HT1080 (cell line): Measurements from ENCODE around the gene PRR20A. TPM values are rescaled to one million over a fixed set of nuclear protein-coding genes. Genes with fewer than 3 reads are reported as not detected.
"Not testable (repeated sequence)": the region's sequence is repeated elsewhere in the genome, so short reads cannot be mapped to it uniquely, and the experiment has no call there.

Experiments used
- DNase-seq: peaks from one replicate; pipeline ENCODE4 v3.0.0-alpha.2; 2015; ENCODE audit warnings: low read depth
- polyA plus RNA-seq, 2 experiments: library from polyadenylated mRNA; depleted of rRNA; stranded (reverse); fragments of >200 nt; gene quantifications; 2 replicates each; pipeline ENCODE4 v1.2.3, GENCODE V29; 2015
- small RNA-seq: library from RNA; depleted of rRNA; stranded (forward); fragments of <200 nt; gene quantifications from one replicate; pipeline ENCODE3, GENCODE V24; 2014
- total RNA-seq: library from RNA; depleted of rRNA; stranded (reverse); fragments of >200 nt; shearing (Covaris generic); gene quantifications from 2 replicates; pipeline ENCODE4 v1.2.3, GENCODE V29; 2014; rRNA removed

Gene PRR20A
- not detected in 2 replicates for total RNA-seq
- polyA plus RNA-seq (2015; cell fraction: cytosol; rRNA removed): not detected in 2 replicates
- not detected in 2 replicates for polyA plus RNA-seq (2015; cell fraction: nucleus; rRNA removed)

GRCh38 chr13:57140235-57140968, at the start of gene PRR20A:
Gene PRR20A (plus strand): TSS chr13:57140918. CDS start chr13:57141305, 387 bp downstream.
- DNase-seq: not testable (repeated sequence)

GRCh38 chr13:57114945-57115344, 25.8 kb upstream of the PRR20A start:
- no peak for DNase-seq

- peak; percentile 23 for DNase-seq
Observed at GRCh38 chr13:57123681-57124080, 17.0 kb upstream of the PRR20A start.

- DNase-seq: peak; percentile 38
Observed at GRCh38 chr13:57128909-57129308, 11.8 kb upstream of the PRR20A start.

- DNase-seq: no peak
Observed at GRCh38 chr13:57136093-57136492, 4.6 kb upstream of the PRR20A start.

- DNase-seq: no peak
Observed at GRCh38 chr13:57137585-57137984, 3.1 kb upstream of the PRR20A start.

- DNase-seq: no peak
Observed at GRCh38 chr13:57138988-57139387, 1.7 kb upstream of the PRR20A start.

GRCh38 chr13:57139781-57140180, 937 bp upstream of the PRR20A start:
- DNase-seq: not testable (repeated sequence)

GRCh38 chr13:57147188-57147587, 6.5 kb downstream of the PRR20A start, which contains the start of gene PRR20B:
Gene PRR20B (plus strand): TSS chr13:57147488. CDS start chr13:57147875, 387 bp downstream.
- DNase-seq: not testable (repeated sequence)

GRCh38 chr13:57148106-57148505, 7.4 kb downstream of the PRR20A start:
- not testable (repeated sequence) for DNase-seq

- DNase-seq: not testable (repeated sequence)
Observed at GRCh38 chr13:57153761-57154160, 13.0 kb downstream of the PRR20A start, which contains the start of gene PRR20C. Gene PRR20C (plus strand): TSS chr13:57154061. CDS start chr13:57154448, 387 bp downstream.

- DNase-seq: not testable (repeated sequence)
Observed at GRCh38 chr13:57160332-57160731, 19.6 kb downstream of the PRR20A start, which contains the start of gene PRR20D. Gene PRR20D (plus strand): TSS chr13:57160632. CDS start chr13:57161019, 387 bp downstream.

GRCh38 chr13:57166897-57167296, 26.2 kb downstream of the PRR20A start, which contains the start of gene PRR20E:
Gene PRR20E (plus strand): TSS chr13:57167197. CDS start chr13:57167584, 387 bp downstream.
- DNase-seq: not testable (repeated sequence)

- no peak for DNase-seq
Observed at GRCh38 chr13:57191667-57192066, 50.9 kb downstream of the PRR20A start.

Small RNA genes lying within 50 kb of the gene (small RNA-seq; reads per million reads assigned to genes)
- not detected for gene PRR20FP

Other genes with a start within 250 kb of the PRR20A start
- gene PRR20B, start 6.6 kb downstream of the PRR20A start, total RNA-seq: not detected in 2 replicates
- not detected in 2 replicates for gene PRR20C, start 13.1 kb downstream of the PRR20A start, total RNA-seq
- not detected in 2 replicates for gene PRR20D, start 19.7 kb downstream of the PRR20A start, total RNA-seq
- not detected in 2 replicates for gene PRR20E, start 26.3 kb downstream of the PRR20A start, total RNA-seq